Gastroesophageal sphincter (tissue), 4 donors: ENCODE results near the gene SYNC. TPM values are rescaled to one million over a fixed set of nuclear protein-coding genes. Genes with fewer than 3 reads are reported as not detected.
A peak's percentile ranks its signal among the peaks of the same experiment; 100 is the strongest.
"Not testable (repeated sequence)": the region's sequence is repeated elsewhere in the genome, so short reads cannot be mapped to it uniquely, and the experiment has no call there.

Experiments used
- ATAC-seq: fragments of 150-250 bp; one replicate; pipeline ENCODE4 v1.9.1; 2016; ENCODE audit warnings: mild to moderate bottlenecking, moderate library complexity
- H3K27ac ChIP-seq, 4 donors: fragments of 200-600 bp; sonication (generic) in 3 of 4; 1 replicate in 3 of 4; 2 replicates in 1 of 4; pipeline ENCODE4 v1.5.1; 2016 to 2019
- H3K27me3 ChIP-seq: fragments of 200-600 bp; sonication (generic); one replicate; pipeline ENCODE4 v1.5.1; 2019
- H3K36me3 ChIP-seq, 2 donors: fragments of 200-600 bp; sonication (generic); one replicate each; pipeline ENCODE4 v1.5.1; 2019; ENCODE audit warnings: control low read depth in 1 of 2
- H3K4me1 ChIP-seq, 3 donors: fragments of 200-600 bp; sonication (generic); 1 replicate in 2 of 3; 2 replicates in 1 of 3; pipeline ENCODE4 v1.5.1; 2016 to 2019; ENCODE audit warnings: control low read depth in 2 of 3
- H3K4me3 ChIP-seq, 2 donors: fragments of 200-600 bp; sonication (generic); one replicate each; pipeline ENCODE4 v1.5.1; 2019; ENCODE audit warnings: mild to moderate bottlenecking in 1 of 2, moderate library complexity in 1 of 2
- H3K9me3 ChIP-seq, 3 donors: fragments of 200-600 bp; sonication (generic); one replicate each; pipeline ENCODE4 v1.5.1; 2017 to 2019; ENCODE audit warnings: control low read depth in 2 of 3
- EP300 ChIP-seq: sonication (generic); formaldehyde crosslinking; IDR thresholded peaks from one replicate; pipeline ENCODE4 v1.6.1; 2017; ENCODE audit warnings: antibody characterized with exemption, mild to moderate bottlenecking
- POLR2A ChIP-seq, 2 donors: fragments of 450-650 bp; IDR thresholded peaks; one replicate each; pipeline ENCODE4 v1.6.1; 2017; ENCODE audit warnings: antibody characterized with exemption in 2 of 2, mild to moderate bottlenecking in 2 of 2, moderate library complexity in 1 of 2
- POLR2AphosphoS5 ChIP-seq: sonication (generic); formaldehyde crosslinking; IDR thresholded peaks from one replicate; pipeline ENCODE4 v1.6.1; 2017; ENCODE audit warnings: antibody characterized with exemption
- WGBS, 2 donors: methylation state at CpG; one replicate each; pipeline ENCODE4 v1.1.5; 2018; ENCODE audit warnings: low coverage in 1 of 2; 5-methylcytosine and 5-hydroxymethylcytosine counted together
- total RNA-seq, 4 donors: library from RNA; depleted of rRNA; stranded (reverse); fragments of >200 nt; gene quantifications; one replicate each; pipeline ENCODE4 v1.1.0, GENCODE V29; 2016
- TF ChIP-seq, protein P1 (sequence below), 4 experiments: fragments of 200-600 bp in 2 of 4; fragments of 450-650 bp in 2 of 4; sonication (generic) in 1 of 4; IDR thresholded peaks; one replicate each; pipeline ENCODE4 v1.5.1; 2017 to 2019; ENCODE audit warnings: antibody characterized with exemption in 4 of 4, mild to moderate bottlenecking in 2 of 4, moderate library complexity in 2 of 4

SYNC gene
- total RNA-seq, 4 donors from 2014 or later: 132 to 265 (median 167) TPM

- H3K4me1 ChIP-seq: peaks cover 11 to 92% (median 36%) of the 10 kb centered on the region in 3 donors
- H3K4me3 ChIP-seq: no peak overlapping the region
- H3K27ac ChIP-seq: peak overlapping the region; percentile 49 to 81 (median 71)
- H3K27me3 ChIP-seq: no peaks in the 10 kb centered on the region
- 74 to 76% methylated on average over 3 of the region's 3 CpGs for WGBS, 2 donors
- no peak for TF ChIP-seq POLR2A (IDR thresholded peaks at IDR 0.05)
- TF ChIP-seq POLR2AphosphoS5: no peak
- TF ChIP-seq, protein P1, sequence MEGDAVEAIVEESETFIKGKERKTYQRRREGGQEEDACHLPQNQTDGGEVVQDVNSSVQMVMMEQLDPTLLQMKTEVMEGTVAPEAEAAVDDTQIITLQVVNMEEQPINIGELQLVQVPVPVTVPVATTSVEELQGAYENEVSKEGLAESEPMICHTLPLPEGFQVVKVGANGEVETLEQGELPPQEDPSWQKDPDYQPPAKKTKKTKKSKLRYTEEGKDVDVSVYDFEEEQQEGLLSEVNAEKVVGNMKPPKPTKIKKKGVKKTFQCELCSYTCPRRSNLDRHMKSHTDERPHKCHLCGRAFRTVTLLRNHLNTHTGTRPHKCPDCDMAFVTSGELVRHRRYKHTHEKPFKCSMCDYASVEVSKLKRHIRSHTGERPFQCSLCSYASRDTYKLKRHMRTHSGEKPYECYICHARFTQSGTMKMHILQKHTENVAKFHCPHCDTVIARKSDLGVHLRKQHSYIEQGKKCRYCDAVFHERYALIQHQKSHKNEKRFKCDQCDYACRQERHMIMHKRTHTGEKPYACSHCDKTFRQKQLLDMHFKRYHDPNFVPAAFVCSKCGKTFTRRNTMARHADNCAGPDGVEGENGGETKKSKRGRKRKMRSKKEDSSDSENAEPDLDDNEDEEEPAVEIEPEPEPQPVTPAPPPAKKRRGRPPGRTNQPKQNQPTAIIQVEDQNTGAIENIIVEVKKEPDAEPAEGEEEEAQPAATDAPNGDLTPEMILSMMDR (IDR thresholded peaks at IDR 0.05): no peak
- no peak for TF ChIP-seq EP300
- peaks cover 0 to 69% of the 10 kb centered on the region in 2 donors for H3K36me3 ChIP-seq
- no peak for ATAC-seq
- H3K9me3 ChIP-seq: no peaks in the 10 kb centered on the region
These were observed 19.2 kb downstream of the SYNC start for GRCh38 chr1:32683397-32683796.

DNA sequence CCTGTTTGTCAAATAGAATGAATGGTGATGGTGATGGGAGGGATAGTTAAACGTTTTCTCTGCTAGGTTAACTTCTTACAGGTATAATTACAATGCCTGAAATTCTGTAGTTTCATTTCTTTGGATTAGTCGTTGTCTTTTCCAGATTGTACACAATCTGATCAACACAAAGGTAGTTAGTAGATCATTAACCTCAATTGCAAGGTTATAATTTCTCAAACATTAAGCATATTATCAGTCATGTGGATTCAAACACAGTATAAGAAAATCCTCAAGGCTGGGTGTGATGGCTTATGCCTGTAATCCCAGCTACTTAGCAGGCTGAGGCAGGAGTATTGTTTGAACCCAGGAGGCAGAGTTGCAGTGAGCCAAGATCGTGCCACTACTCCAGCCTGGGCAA lies 20.6 kb downstream of the SYNC start:
- Histone ChIP-seq H3K4me3 (no peak overlapping the region), H3K36me3 (peaks cover 0 to 74% of the 10 kb centered on the region in 2 donors), H3K27ac (peak overlapping the region; percentile 43 to 81 (median 60)), H3K27me3 (no peaks in the 10 kb centered on the region), H3K4me1 (peaks cover 11 to 78% (median 36%) of the 10 kb centered on the region in 3 donors), H3K9me3 (no peaks in the 10 kb centered on the region)
- TF ChIP-seq EP300 (no peak), POLR2AphosphoS5 (no peak), POLR2A (IDR thresholded peaks at IDR 0.05) (no peak)
- TF ChIP-seq, protein P1 (IDR thresholded peaks at IDR 0.05): no peak
- no peak for ATAC-seq
- 45 to 57% methylated on average over 2 to 3 of the region's 3 CpGs for WGBS, 2 donors

DNA sequence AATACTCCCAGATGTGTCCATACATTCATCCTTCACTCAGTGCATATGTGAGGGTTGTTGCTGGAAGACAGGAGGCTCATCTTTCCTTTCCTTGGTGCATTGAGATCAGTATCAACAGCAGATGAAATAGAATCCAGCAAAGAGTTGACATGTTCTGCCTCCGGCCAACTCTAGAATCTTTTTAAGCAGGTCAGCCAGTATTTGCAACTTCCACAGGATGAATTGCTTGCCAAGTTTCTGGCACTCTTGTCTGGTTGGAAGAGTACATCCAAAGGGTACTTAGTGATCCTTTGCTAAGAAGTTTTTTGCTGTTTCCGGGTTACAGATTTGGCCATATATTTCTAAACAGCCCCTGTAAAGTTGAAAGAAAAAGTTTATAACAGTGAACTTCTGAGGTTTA lies 21.1 kb downstream of the SYNC start:
- Histone ChIP-seq H3K4me1 (peaks cover 11 to 73% (median 36%) of the 10 kb centered on the region in 3 donors), H3K9me3 (no peaks in the 10 kb centered on the region), H3K27ac (peak overlapping the region; percentile 43 to 81 (median 60)), H3K4me3 (no peak overlapping the region), H3K27me3 (no peaks in the 10 kb centered on the region), H3K36me3 (peaks cover 0 to 77% of the 10 kb centered on the region in 2 donors)
- TF ChIP-seq EP300 (no peak), POLR2AphosphoS5 (peak; percentile 67), POLR2A (IDR thresholded peaks at IDR 0.05) (no peak)
- TF ChIP-seq, protein P1 (IDR thresholded peaks at IDR 0.05): no peak
- peak; percentile 57 for ATAC-seq
- 0 to 15% methylated on average over 1 to 2 of the region's 2 CpGs for WGBS, 2 donors

- H3K27ac ChIP-seq: peak overlapping the region; percentile 7 to 81 (median 56)
- no peaks in the 10 kb centered on the region for H3K27me3 ChIP-seq
- H3K4me1 ChIP-seq: peaks cover 11 to 65% (median 35%) of the 10 kb centered on the region in 3 donors
- peaks cover 0 to 77% of the 10 kb centered on the region in 2 donors for H3K36me3 ChIP-seq
- TF ChIP-seq, protein P1 (IDR thresholded peaks at IDR 0.05): no peak
- TF ChIP-seq POLR2AphosphoS5 (no peak), EP300 (no peak), POLR2A (IDR thresholded peaks at IDR 0.05) (no peak)
- no peak overlapping the region for H3K4me3 ChIP-seq
- ATAC-seq: no peak
- no peaks in the 10 kb centered on the region for H3K9me3 ChIP-seq
- 63% methylated on average over 1 of the region's 1 CpG; no CpG with 5 or more reads in 1 of the 2 donors for WGBS, 2 donors
These were observed 21.9 kb downstream of the SYNC start for GRCh38 chr1:32680642-32681041.

- H3K36me3 ChIP-seq: peaks cover 0 to 77% of the 10 kb centered on the region in 2 donors
- H3K4me1 ChIP-seq: peaks cover 9 to 58% (median 29%) of the 10 kb centered on the region in 3 donors
- not testable (repeated sequence) for H3K9me3 ChIP-seq, H3K27me3 ChIP-seq, ATAC-seq, H3K4me3 ChIP-seq
- peak overlapping the region in 1 of 4 donors; percentile 81 for H3K27ac ChIP-seq
- WGBS, 2 donors: 88 to 90% methylated on average over 4 of the region's 4 CpGs
These were observed 22.6 kb downstream of the SYNC start for GRCh38 chr1:32679993-32680392.
